Measurements from ENCODE around the gene SRSF4. TPM values are rescaled to one million over a fixed set of nuclear protein-coding genes. Genes with fewer than 3 reads are reported as not detected.

The SRSF4 gene
- total RNA-seq, 4 donors from 2014 or later, result 61.4 to 107 (median 75.4) TPM

GRCh38 chr1:29183287-29183686 is 1.6 kb upstream of the SRSF4 start:
- no peak for TF ChIP-seq CTCF (IDR thresholded peaks at IDR 0.05; ENCODE audit: low read depth)

DNA sequence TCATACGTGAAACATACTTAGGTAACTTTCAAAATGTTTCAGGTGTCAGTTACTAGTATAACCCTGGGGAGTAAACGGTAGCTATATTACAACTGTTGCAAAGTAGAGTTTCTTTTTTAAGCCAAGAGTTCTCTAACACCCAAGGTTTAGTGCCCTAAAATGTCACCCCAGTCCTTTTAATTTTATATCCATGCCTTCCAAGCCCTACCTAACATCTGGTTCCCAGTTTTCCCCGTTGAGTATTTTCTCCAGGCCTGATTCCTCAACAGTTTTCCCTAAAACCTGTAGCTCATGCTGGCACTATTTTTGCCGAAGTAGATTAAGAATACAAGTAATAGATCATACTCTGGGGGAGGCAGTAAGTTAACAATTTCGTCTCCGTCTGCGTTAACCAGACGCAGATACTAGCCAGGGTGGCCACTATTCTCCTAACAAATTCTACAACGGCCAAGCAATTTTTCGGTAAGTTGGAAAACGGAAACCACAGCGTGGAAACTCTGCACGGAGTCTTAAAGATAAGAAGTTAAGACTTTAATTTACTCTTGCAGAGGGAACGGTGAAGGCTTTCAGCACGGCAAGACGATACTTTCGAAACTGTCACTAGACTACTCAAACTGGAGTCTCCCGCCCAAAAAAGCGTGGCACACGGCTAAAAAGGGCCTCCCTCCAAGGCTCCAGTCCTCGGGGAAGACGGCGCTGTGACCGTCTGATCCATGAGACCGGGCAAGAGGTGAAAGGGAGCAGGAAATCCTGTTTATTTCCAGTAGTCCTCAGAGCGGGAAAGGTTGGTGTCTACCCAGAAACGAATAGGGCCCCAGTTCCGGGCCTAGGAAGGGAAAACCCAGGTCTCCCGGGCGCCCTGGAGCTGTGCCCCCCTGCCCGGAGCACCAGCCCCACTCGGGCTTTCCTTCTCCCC is 945 bp downstream of the SRSF4 start:
- TF ChIP-seq CTCF (IDR thresholded peaks at IDR 0.05; ENCODE audit: low read depth), result no peak

DNA sequence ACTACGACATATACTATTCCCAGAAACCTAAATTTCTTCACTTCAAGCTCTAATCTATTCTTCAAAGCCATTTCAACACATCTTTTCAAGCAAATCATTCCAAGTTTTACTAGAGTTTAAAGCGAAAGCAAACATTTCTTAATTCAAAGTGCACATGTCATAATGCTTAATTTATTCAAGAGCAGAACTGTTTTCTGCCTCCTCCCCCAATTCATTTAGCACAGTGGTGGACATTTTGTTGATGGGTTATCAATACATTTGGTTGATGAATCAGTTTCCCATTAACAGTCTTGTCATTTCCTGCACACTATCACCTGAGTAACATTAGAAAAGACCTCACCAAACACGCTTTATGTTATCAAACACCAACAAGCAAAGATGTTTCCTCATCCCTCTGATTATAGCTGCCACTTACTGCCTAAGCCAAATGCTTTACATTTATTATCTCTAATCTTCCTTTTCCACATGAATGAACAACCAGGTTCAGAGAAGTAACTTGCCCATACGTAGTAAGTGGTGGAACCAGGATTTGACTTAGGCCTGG is 2.0 kb downstream of the SRSF4 start:
- no peak for TF ChIP-seq CTCF (IDR thresholded peaks at IDR 0.05; ENCODE audit: low read depth)

DNA sequence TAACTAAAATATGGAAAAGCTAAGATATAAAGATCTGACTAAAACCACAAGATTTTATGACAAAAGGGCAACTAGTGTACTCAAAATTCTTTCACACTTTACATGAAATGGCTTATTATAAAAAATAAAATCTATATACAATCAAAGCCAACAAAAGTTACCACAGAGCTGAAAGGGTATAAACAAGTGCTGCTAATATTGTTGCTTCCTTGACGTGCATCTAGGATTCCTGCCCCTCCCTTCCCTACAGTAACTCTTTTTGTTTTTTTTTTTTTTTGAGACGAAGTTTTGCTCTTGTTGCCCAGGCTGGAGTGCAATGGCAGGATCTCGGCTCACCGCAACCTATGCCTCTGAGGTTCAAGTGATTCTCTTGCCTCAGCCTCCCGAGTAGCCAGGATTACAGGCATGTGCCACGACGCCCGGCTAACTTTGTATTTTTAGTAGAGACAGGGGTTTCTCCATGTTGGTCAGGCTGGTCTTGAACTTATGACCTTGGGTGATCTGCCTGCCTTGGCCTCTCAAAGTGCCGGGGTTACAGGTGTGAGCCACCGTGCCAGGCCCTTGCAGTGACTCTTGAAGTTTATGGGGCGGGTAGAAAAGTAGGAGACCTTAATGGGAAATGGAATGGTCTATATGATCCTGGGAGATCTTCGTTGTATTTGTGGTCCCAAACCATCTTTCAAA is 4.5 kb downstream of the SRSF4 start:
- TF ChIP-seq CTCF (IDR thresholded peaks at IDR 0.05; ENCODE audit: low read depth), result no peak

DNA sequence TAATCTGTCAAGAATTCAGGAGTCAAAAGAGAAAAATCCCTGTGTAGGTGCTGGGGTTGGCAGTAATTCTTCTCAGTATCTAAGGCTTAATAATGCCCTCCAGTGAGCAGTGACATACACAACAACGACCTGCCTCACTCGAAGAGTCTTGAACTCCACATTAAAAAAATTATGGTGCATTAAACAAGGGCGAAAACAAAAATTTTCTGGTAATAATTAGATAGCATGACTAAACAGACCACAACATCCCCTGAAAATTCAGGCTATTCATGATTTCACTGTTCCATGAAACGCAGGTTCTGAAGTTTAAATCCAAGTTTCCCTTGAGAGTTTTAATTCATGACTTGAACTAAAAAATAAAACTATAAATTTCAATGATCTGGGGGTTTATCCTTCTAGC is 5.1 kb downstream of the SRSF4 start:
- TF ChIP-seq CTCF (IDR thresholded peaks at IDR 0.05; ENCODE audit: low read depth), result no peak

DNA sequence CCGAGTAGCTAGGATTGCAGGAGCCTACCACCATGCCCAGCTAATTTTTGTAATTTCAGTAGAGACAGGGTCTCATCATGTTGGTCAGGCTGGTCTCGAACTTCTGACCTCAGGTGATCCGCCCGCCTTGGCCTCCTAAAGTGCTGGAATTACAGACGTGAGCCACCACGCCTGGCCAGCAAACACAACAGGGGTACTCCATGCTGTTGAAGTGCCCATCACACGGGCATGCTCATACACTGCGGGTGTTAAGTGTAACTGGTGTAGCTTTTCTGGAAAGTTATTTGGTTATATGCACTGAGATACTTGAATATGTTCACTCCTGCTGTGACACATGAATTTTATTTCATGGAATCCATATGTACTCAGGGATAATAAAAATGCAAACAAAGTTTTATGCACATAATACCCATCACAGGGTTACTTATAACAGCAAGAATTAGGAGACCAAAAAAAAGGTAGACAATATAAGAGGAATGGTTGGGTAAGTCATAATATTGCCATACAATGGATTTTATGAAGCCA is 9.2 kb downstream of the SRSF4 start:
- TF ChIP-seq CTCF (IDR thresholded peaks at IDR 0.05; ENCODE audit: low read depth), result no peak

DNA sequence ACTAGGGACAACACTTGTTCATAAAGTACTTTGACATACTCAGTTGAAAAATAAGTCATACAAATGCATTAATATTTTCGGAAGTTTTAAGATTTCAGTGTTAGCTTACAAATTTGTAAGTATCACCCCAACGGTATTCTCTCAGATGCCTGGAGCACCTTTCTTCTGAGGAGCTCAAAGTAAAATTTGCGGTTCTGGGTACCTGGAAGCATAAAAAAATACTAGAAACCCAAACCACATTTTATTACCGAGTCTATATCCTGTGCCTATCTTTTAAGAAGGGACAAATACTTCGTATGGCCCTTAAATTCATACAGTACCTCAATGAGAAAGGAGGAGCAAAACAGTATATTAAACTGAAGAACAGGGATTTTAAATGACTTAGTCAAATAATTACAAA is 10.2 kb downstream of the SRSF4 start:
- TF ChIP-seq CTCF (IDR thresholded peaks at IDR 0.05; ENCODE audit: low read depth), result no peak

Data from subcutaneous adipose tissue (tissue), 4 donors.